Uterus (tissue), 2 donors: ENCODE measurements around the gene RBMS1.

Experiments used
- CTCF ChIP-seq, 4 experiments: fragments of 200-600 bp in 2 of 4; fragments of 450-650 bp in 2 of 4; sonication (generic) in 2 of 4; IDR thresholded peaks; one replicate each; pipeline ENCODE4 v1.5.1; 2016 to 2019; ENCODE audit warnings: antibody characterized with exemption in 4 of 4, mild to moderate bottlenecking in 2 of 4, moderate library complexity in 1 of 4
- POLR2A ChIP-seq, 2 donors: fragments of 450-650 bp; IDR thresholded peaks; one replicate each; pipeline ENCODE4 v1.6.1; 2016; ENCODE audit warnings: antibody characterized with exemption in 2 of 2, mild to moderate bottlenecking in 1 of 2, moderate library complexity in 1 of 2

- TF ChIP-seq CTCF (IDR thresholded peaks at IDR 0.05) (no peak), POLR2A (IDR thresholded peaks at IDR 0.05) (no peak)
Observed at GRCh38 chr2:160334028-160334741, 159.4 kb downstream of the RBMS1 start.
